GM21528 (cell line): Measurements from ENCODE around the gene NLGN4Y.

Experiments used
- ATAC-seq: cut with Tn5 transposase; IDR thresholded peaks from one replicate; pipeline ENCODE4 v1.9.1; 2021; ENCODE audit warnings: mild to moderate bottlenecking, moderate library complexity; ENCODE audit not compliant: unreplicated experiment, low FRiP score

Gene NLGN4Y

GRCh38 chrY:14524272-14525231, at the start of gene NLGN4Y:
Gene NLGN4Y, plus strand, starts transcription at chrY:14524529. Its CDS starts 97,591 bp downstream, at chrY:14622120.
- ATAC-seq = peak; percentile 88

- no peak for ATAC-seq
Measured at GRCh38 chrY:14485935-14486334, 38.4 kb upstream of the NLGN4Y start.

GRCh38 chrY:14490226-14490625, 34.1 kb upstream of the NLGN4Y start:
- no peak for ATAC-seq

- ATAC-seq = no peak
Measured at GRCh38 chrY:14498071-14498470, 26.3 kb upstream of the NLGN4Y start.

- ATAC-seq = no peak
Measured at GRCh38 chrY:14504592-14504991, 19.7 kb upstream of the NLGN4Y start.

- ATAC-seq = no peak
Measured at GRCh38 chrY:14522379-14522950, 1.9 kb upstream of the NLGN4Y start.

- peak; percentile 27 for ATAC-seq
Measured at GRCh38 chrY:14523491-14524271, 648 bp upstream of the NLGN4Y start.

GRCh38 chrY:14525315-14525714, 986 bp downstream of the NLGN4Y start:
- no peak for ATAC-seq

- ATAC-seq = no peak
Measured at GRCh38 chrY:14528361-14528760, 4.0 kb downstream of the NLGN4Y start.

- no peak for ATAC-seq
Measured at GRCh38 chrY:14536703-14537102, 12.4 kb downstream of the NLGN4Y start.

- ATAC-seq = no peak
Measured at GRCh38 chrY:14543506-14543905, 19.2 kb downstream of the NLGN4Y start.

GRCh38 chrY:14581294-14581693, 57.0 kb downstream of the NLGN4Y start:
- no peak for ATAC-seq

- no peak for ATAC-seq
Measured at GRCh38 chrY:14586725-14587124, 62.4 kb downstream of the NLGN4Y start.

GRCh38 chrY:14601372-14601771, 77.0 kb downstream of the NLGN4Y start:
- ATAC-seq = no peak

GRCh38 chrY:14617625-14618024, 93.3 kb downstream of the NLGN4Y start:
- no peak for ATAC-seq

- ATAC-seq = no peak
Measured at GRCh38 chrY:14618513-14618912, 94.2 kb downstream of the NLGN4Y start.

GRCh38 chrY:14628208-14628607, 103.9 kb downstream of the NLGN4Y start:
- no peak for ATAC-seq

GRCh38 chrY:14631676-14632075, 107.3 kb downstream of the NLGN4Y start:
- ATAC-seq = no peak

GRCh38 chrY:14633718-14634117, 109.4 kb downstream of the NLGN4Y start:
- ATAC-seq = no peak

- ATAC-seq = no peak
Measured at GRCh38 chrY:14634954-14635353, 110.6 kb downstream of the NLGN4Y start.

- no peak for ATAC-seq
Measured at GRCh38 chrY:14637551-14637950, 113.2 kb downstream of the NLGN4Y start.
